Transverse colon (tissue), 4 donors: Measurements from ENCODE around the gene C19orf85. TPM values are rescaled to one million over a fixed set of nuclear protein-coding genes. Genes with fewer than 3 reads are reported as not detected.

Source experiments
- DNase-seq: peaks from one replicate; pipeline ENCODE4 v3.0.0-alpha.2; 2019
- H3K27ac ChIP-seq, 4 donors: fragments of 200-600 bp; sonication (generic); 2 replicates each; pipeline ENCODE4 v1.5.1; 2016 to 2018; ENCODE audit warnings: inconsistent platforms in 4 of 4
- H3K27me3 ChIP-seq: fragments of 200-600 bp; sonication (generic); 2 replicates; pipeline ENCODE4 v1.5.1; 2017; ENCODE audit warnings: inconsistent platforms
- H3K36me3 ChIP-seq, 4 donors: fragments of 200-600 bp; sonication (generic); 2 replicates each; pipeline ENCODE4 v1.5.1; 2017 to 2019; ENCODE audit warnings: inconsistent platforms in 4 of 4
- H3K4me1 ChIP-seq, 4 donors: fragments of 200-600 bp; sonication (generic); 2 replicates each; pipeline ENCODE4 v1.5.1; 2017 to 2020; ENCODE audit warnings: inconsistent platforms in 4 of 4
- H3K4me3 ChIP-seq, 4 donors: fragments of 200-600 bp; sonication (generic); 1 replicate in 1 of 4; 2 replicates in 3 of 4; pipeline versions ENCODE4 v1.5.1 to v1.6.1; 2017 to 2019; ENCODE audit warnings: inconsistent platforms in 4 of 4
- H3K9me3 ChIP-seq, 2 donors: fragments of 200-600 bp; sonication (generic); 2 replicates each; pipeline ENCODE4 v1.5.1; 2017 to 2019; ENCODE audit warnings: inconsistent platforms in 2 of 2
- CTCF ChIP-seq, 5 experiments: fragments of 200-600 bp in 3 of 5; fragments of 450-650 bp in 2 of 5; sonication (generic) in 3 of 5; IDR thresholded peaks; 1 replicate in 2 of 5; 2 replicates in 3 of 5; pipeline ENCODE4 v1.5.1; 2016 to 2017; ENCODE audit warnings: antibody characterized with exemption in 5 of 5, inconsistent platforms in 3 of 5, mild to moderate bottlenecking in 2 of 5, moderate library complexity in 1 of 5
- EP300 ChIP-seq: sonication (generic); formaldehyde crosslinking; IDR thresholded peaks from one replicate; pipeline ENCODE4 v1.6.1; 2017; ENCODE audit warnings: antibody characterized with exemption, low read depth
- POLR2A ChIP-seq: fragments of 450-650 bp; IDR thresholded peaks from one replicate; pipeline ENCODE4 v1.6.1; 2016; ENCODE audit warnings: antibody characterized with exemption, mild to moderate bottlenecking, moderate library complexity
- POLR2AphosphoS5 ChIP-seq, 3 donors: sonication (generic); formaldehyde crosslinking; IDR thresholded peaks; one replicate each; pipeline ENCODE4 v1.6.1; 2016; ENCODE audit warnings: antibody characterized with exemption in 3 of 3
- WGBS, 2 donors: methylation state at CpG; one replicate each; pipeline ENCODE4 v1.1.5; 2018; ENCODE audit warnings: low coverage in 1 of 2; 5-methylcytosine and 5-hydroxymethylcytosine counted together
- in situ Hi-C, 4 donors: fragments of 200-750 bp; cut with MboI; loops; one replicate each; pipeline versions ENCODE4 v1.15.0 to v1.15.1; 2017; ENCODE audit warnings: low sequenced_read_pairs in 3 of 4, low pct_ligation_motif_present in 1 of 4, low pct_unique_long_range_greater_than_20kb in 1 of 4
- intact Hi-C: fragments of 100-400 bp; cut with DNase I; formaldehyde crosslinking; loops from one replicate; pipeline ENCODE4 v1.15.1; 2023; ENCODE audit warnings: low total_unique reads
- total RNA-seq, 4 donors: library from RNA; depleted of rRNA; stranded (reverse); fragments of >200 nt; gene quantifications; one replicate each; pipeline ENCODE4 v1.1.0, GENCODE V29; 2016

Gene C19orf85
- total RNA-seq, 4 donors from 2014 or later = not detected

- no peaks in the 10 kb centered on the region for H3K36me3 ChIP-seq
- in situ Hi-C loops (no loop called here), intact Hi-C loops (no loop called here)
- peaks cover 75% of the 10 kb centered on the region for H3K27me3 ChIP-seq
- TF ChIP-seq POLR2AphosphoS5 (IDR thresholded peaks at IDR 0.05) (no peak), CTCF (IDR thresholded peaks at IDR 0.05) (no peak), POLR2A (no peak), EP300 (no peak)
- H3K4me3 ChIP-seq = no peak overlapping the region
- WGBS, 2 donors = 91 to 100% methylated on average over 4 of the region's 4 CpGs
- no peak for DNase-seq
- no peaks in the 10 kb centered on the region for H3K4me1 ChIP-seq
- H3K9me3 ChIP-seq = no peaks in the 10 kb centered on the region
- H3K27ac ChIP-seq = no peak overlapping the region
These were observed 29.5 kb downstream of the C19orf85 start for GRCh38 chr19:55435020-55435419.

DNA sequence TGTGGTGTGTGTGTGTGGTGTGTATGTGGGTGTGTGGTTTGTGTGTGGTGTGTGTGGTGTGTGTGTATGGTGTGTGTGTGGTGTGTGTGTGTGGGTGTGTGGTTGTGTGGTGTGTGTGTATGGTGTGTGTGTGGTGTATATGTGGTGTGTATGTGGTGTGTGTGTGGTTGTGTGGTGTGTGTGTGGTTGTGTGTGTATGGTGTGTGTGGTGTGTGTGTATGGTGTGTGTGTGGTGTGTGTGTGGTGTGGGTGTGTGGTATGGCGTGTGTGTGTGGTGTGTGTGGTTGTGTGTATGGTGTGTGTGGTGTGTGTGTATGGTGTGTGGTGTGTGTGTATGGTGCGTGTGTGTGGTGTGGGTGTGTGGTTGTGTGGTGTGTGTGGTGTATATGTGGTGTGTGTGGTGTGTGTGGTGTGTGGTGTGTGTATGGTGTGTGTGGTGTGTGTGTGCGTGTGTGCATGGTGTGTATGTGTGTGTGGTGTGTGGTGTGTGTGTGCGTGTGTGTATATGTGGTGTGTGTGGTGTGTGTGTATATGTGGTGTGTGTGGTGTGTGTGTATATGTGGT lies 30.1 kb downstream of the C19orf85 start:
- 68 to 100% methylated on average over 1 to 4 of the region's 4 CpGs for WGBS, 2 donors
- in situ Hi-C loops = no loop called here
- TF ChIP-seq EP300 (no peak), POLR2A (no peak), CTCF (IDR thresholded peaks at IDR 0.05) (no peak), POLR2AphosphoS5 (IDR thresholded peaks at IDR 0.05) (no peak)
- Histone ChIP-seq H3K9me3 (no peaks in the 10 kb centered on the region), H3K36me3 (no peaks in the 10 kb centered on the region), H3K27me3 (peaks cover 75% of the 10 kb centered on the region), H3K4me1 (no peaks in the 10 kb centered on the region), H3K27ac (no peak overlapping the region), H3K4me3 (no peak overlapping the region)
- no peak for DNase-seq
- intact Hi-C loops = no loop called here

DNA sequence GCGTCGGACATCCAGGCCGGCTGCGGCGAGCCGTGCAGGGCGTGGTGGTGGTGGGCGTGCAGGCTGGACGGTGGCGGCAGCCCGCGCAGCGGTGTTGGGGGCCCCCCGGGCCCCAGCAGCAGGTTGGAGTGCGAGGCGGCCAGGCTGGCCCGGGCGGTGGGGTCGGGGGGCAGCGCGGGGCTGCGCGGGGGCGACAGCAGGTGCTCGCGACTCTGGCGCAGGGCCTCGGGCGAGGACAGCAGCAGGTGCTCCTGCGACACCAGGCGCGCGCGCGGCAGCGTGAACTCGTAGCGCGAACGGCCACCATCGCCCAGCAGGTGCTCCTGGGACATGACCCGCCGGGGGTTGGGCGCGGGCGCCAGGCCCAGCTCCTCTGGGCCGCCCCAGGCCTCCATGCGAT lies 31.3 kb downstream of the C19orf85 start:
- TF ChIP-seq POLR2AphosphoS5 (IDR thresholded peaks at IDR 0.05) (no peak), POLR2A (no peak)
- in situ Hi-C loops (no loop called here), intact Hi-C loops (no loop called here)
- DNase-seq = no peak
- Histone ChIP-seq H3K4me3 (no peak overlapping the region), H3K36me3 (no peaks in the 10 kb centered on the region), H3K4me1 (no peaks in the 10 kb centered on the region), H3K9me3 (no peaks in the 10 kb centered on the region), H3K27ac (no peak overlapping the region), H3K27me3 (peaks cover 71% of the 10 kb centered on the region)
- 13 to 30% methylated on average over 2 to 3 of the region's 48 CpGs for WGBS, 2 donors

GRCh38 chr19:55432241-55432959 lies 32.2 kb downstream of the C19orf85 start:
- in situ Hi-C loops (no loop called here), intact Hi-C loops (no loop called here)
- 80 to 89% methylated on average over 3 to 13 of the region's 14 CpGs for WGBS, 2 donors
- Histone ChIP-seq H3K4me1 (no peaks in the 10 kb centered on the region), H3K27me3 (peaks cover 67% of the 10 kb centered on the region), H3K9me3 (no peaks in the 10 kb centered on the region), H3K4me3 (no peak overlapping the region), H3K27ac (no peak overlapping the region), H3K36me3 (no peaks in the 10 kb centered on the region)
- TF ChIP-seq CTCF (IDR thresholded peaks at IDR 0.05) (no peak), POLR2A (no peak), EP300 (no peak), POLR2AphosphoS5 (IDR thresholded peaks at IDR 0.05) (no peak)
- no peak for DNase-seq
